Measurements from ENCODE around the gene AGBL1.

The AGBL1 gene

GRCh38 chr15:86213888-86214287 is 134.2 kb downstream of the AGBL1 start:
- Mint-ChIP-seq H3K27me3 (ENCODE audit: low read depth, poor library complexity) (peaks cover 5% of the 10 kb centered on the region), H3K9me3 (peaks cover 64% of the 10 kb centered on the region), H3K4me3 (no peak overlapping the region), H3K4me1 (no peaks in the 10 kb centered on the region), H3K36me3 (ENCODE audit: low read depth) (peaks cover 12% of the 10 kb centered on the region), H3K27ac (no peak overlapping the region)
- TF ChIP-seq CTCF (IDR thresholded peaks at IDR 0.05), result no peak
- DNase-seq, result no peak

GRCh38 chr15:86221119-86221518 is 141.4 kb downstream of the AGBL1 start:
- Mint-ChIP-seq H3K4me3 (no peak overlapping the region), H3K9me3 (peaks cover 17% of the 10 kb centered on the region), H3K4me1 (no peaks in the 10 kb centered on the region), H3K36me3 (ENCODE audit: low read depth) (peaks cover 5% of the 10 kb centered on the region), H3K27me3 (ENCODE audit: low read depth, poor library complexity) (peaks cover 5% of the 10 kb centered on the region), H3K27ac (no peak overlapping the region)
- no peak for TF ChIP-seq CTCF (IDR thresholded peaks at IDR 0.05)
- no peak for DNase-seq

GRCh38 chr15:86229306-86229705 is 149.6 kb downstream of the AGBL1 start:
- no peak for TF ChIP-seq CTCF (IDR thresholded peaks at IDR 0.05)
- no peak for DNase-seq
- Mint-ChIP-seq H3K27ac (no peak overlapping the region), H3K36me3 (ENCODE audit: low read depth) (no peaks in the 10 kb centered on the region), H3K4me1 (peaks cover 37% of the 10 kb centered on the region), H3K4me3 (no peak overlapping the region), H3K27me3 (ENCODE audit: low read depth, poor library complexity) (peaks cover 3% of the 10 kb centered on the region), H3K9me3 (no peaks in the 10 kb centered on the region)

- peaks cover 40% of the 10 kb centered on the region for H3K4me1 Mint-ChIP-seq
- no peak for TF ChIP-seq CTCF (IDR thresholded peaks at IDR 0.05)
- DNase-seq, result no peak
- H3K36me3 Mint-ChIP-seq (ENCODE audit: low read depth), result no peaks in the 10 kb centered on the region
- no peaks in the 10 kb centered on the region for H3K9me3 Mint-ChIP-seq
- no peak overlapping the region for H3K4me3 Mint-ChIP-seq
- H3K27me3 Mint-ChIP-seq (ENCODE audit: low read depth, poor library complexity), result peaks cover 3% of the 10 kb centered on the region
- no peak overlapping the region for H3K27ac Mint-ChIP-seq
These were observed 150.3 kb downstream of the AGBL1 start for GRCh38 chr15:86229936-86230335.

- peak; percentile 57 for DNase-seq
- Mint-ChIP-seq H3K4me1 (peaks cover 56% of the 10 kb centered on the region), H3K4me3 (peak overlapping the region; percentile 72), H3K27me3 (ENCODE audit: low read depth, poor library complexity) (peaks cover 3% of the 10 kb centered on the region), H3K9me3 (no peaks in the 10 kb centered on the region), H3K36me3 (ENCODE audit: low read depth) (no peaks in the 10 kb centered on the region), H3K27ac (no peak overlapping the region)
- peak; percentile 71 for TF ChIP-seq CTCF (IDR thresholded peaks at IDR 0.05)
These were observed 152.4 kb downstream of the AGBL1 start for GRCh38 chr15:86231864-86232721.

- Mint-ChIP-seq H3K36me3 (ENCODE audit: low read depth) (peaks cover under 1% of the 10 kb centered on the region), H3K27me3 (ENCODE audit: low read depth, poor library complexity) (peaks cover 8% of the 10 kb centered on the region), H3K4me3 (no peak overlapping the region), H3K4me1 (peaks cover 50% of the 10 kb centered on the region), H3K27ac (no peak overlapping the region), H3K9me3 (peaks cover under 1% of the 10 kb centered on the region)
- no peak for DNase-seq
- TF ChIP-seq CTCF (IDR thresholded peaks at IDR 0.05), result no peak
These were observed 156.0 kb downstream of the AGBL1 start for GRCh38 chr15:86235667-86236066.

Measured in nephron progenitor cell (in vitro differentiated cells).